Fibroblast of lung (primary cell): ENCODE measurements around the gene CWC25. TPM values are rescaled to one million over a fixed set of nuclear protein-coding genes. Genes with fewer than 3 reads are reported as not detected.

ENCODE experiments used
- DNase-seq, 2 donors: peaks; one replicate each; pipeline versions ENCODE4 v3.0.0 to v3.0.0-alpha.2; 2010; ENCODE audit warnings: low read depth in 2 of 2
- H2AFZ ChIP-seq: 2 replicates; pipeline ENCODE4 v1.5.1; 2012; ENCODE audit warnings: low read length, control low read depth, inconsistent platforms
- H3K27ac ChIP-seq: 2 replicates; pipeline ENCODE4 v1.5.1; 2011; ENCODE audit warnings: low read length, control low read depth; ENCODE audit not compliant: insufficient read depth
- H3K27me3 ChIP-seq: 2 replicates; pipeline ENCODE4 v1.5.1; 2011; ENCODE audit warnings: mild to moderate bottlenecking, low read length; ENCODE audit not compliant: control insufficient read depth, insufficient read depth
- H3K36me3 ChIP-seq: 2 replicates; pipeline ENCODE4 v1.5.1; 2011; ENCODE audit warnings: low read length; ENCODE audit not compliant: control insufficient read depth, insufficient read depth
- H3K4me1 ChIP-seq: 2 replicates; pipeline ENCODE4 v1.5.1; 2011; ENCODE audit warnings: low read length; ENCODE audit not compliant: control insufficient read depth, insufficient read depth; ENCODE audit errors: extremely low read depth
- H3K4me2 ChIP-seq: 2 replicates; pipeline ENCODE4 v1.5.1; 2011; ENCODE audit warnings: low read length, control low read depth; ENCODE audit not compliant: insufficient read depth; ENCODE audit errors: extremely low read depth
- H3K4me3 ChIP-seq, 4 experiments: fragments of 200-600 bp in 1 of 4; sonication (generic) in 1 of 4; replicated peaks in 1 of 4; 2 replicates each; pipeline ENCODE4 v1.5.1; 2011 to 2016; ENCODE audit warnings: low read length in 4 of 4, low read depth in 3 of 4, mild to moderate bottlenecking in 3 of 4, control low read depth in 2 of 4, inconsistent platforms in 1 of 4, mixed read lengths in 1 of 4; ENCODE audit not compliant: insufficient read depth in 1 of 4; ENCODE audit errors: control extremely low read depth in 1 of 4
- H3K79me2 ChIP-seq: 2 replicates; pipeline ENCODE4 v1.5.1; 2012; ENCODE audit warnings: mild to moderate bottlenecking, low read length, inconsistent platforms; ENCODE audit not compliant: control insufficient read depth, insufficient read depth
- H3K9ac ChIP-seq: 2 replicates; pipeline ENCODE4 v1.5.1; 2011; ENCODE audit warnings: mild to moderate bottlenecking, low read length, control low read depth; ENCODE audit not compliant: insufficient read depth
- H3K9me3 ChIP-seq: 2 replicates; pipeline ENCODE4 v1.5.1; 2012; ENCODE audit warnings: low read depth, low read length; ENCODE audit not compliant: control insufficient read depth, insufficient read depth
- H4K20me1 ChIP-seq: 2 replicates; pipeline ENCODE4 v1.5.1; 2011; ENCODE audit warnings: low read length; ENCODE audit not compliant: control insufficient read depth, insufficient read depth; ENCODE audit errors: extremely low read depth
- EZH2 ChIP-seq: IDR thresholded peaks from 2 replicates; pipeline ENCODE4 v1.5.1; 2012; ENCODE audit warnings: low read length, control low read depth, mild to moderate bottlenecking; ENCODE audit errors: missing control alignments
- polyA plus RNA-seq, 2 donors: library from polyadenylated mRNA; depleted of rRNA in 1 of 2; stranded (reverse) in 1 of 2; unstranded in 1 of 2; fragments of >200 nt; gene quantifications; 2 replicates each; pipeline ENCODE4 v1.2.1, GENCODE V29; 2011 to 2012; ENCODE audit warnings: missing spikeins in 1 of 2
- total RNA-seq: library from RNA; depleted of rRNA; stranded (reverse); fragments of >200 nt; gene quantifications from 2 replicates; pipeline ENCODE4 v1.2.1, GENCODE V29; 2014

The CWC25 gene
- total and polyA plus RNA-seq, 2 donors (not counting 1 experiment from before 2014, with no cell fraction given), result 10.9 to 14.4 TPM

DNA sequence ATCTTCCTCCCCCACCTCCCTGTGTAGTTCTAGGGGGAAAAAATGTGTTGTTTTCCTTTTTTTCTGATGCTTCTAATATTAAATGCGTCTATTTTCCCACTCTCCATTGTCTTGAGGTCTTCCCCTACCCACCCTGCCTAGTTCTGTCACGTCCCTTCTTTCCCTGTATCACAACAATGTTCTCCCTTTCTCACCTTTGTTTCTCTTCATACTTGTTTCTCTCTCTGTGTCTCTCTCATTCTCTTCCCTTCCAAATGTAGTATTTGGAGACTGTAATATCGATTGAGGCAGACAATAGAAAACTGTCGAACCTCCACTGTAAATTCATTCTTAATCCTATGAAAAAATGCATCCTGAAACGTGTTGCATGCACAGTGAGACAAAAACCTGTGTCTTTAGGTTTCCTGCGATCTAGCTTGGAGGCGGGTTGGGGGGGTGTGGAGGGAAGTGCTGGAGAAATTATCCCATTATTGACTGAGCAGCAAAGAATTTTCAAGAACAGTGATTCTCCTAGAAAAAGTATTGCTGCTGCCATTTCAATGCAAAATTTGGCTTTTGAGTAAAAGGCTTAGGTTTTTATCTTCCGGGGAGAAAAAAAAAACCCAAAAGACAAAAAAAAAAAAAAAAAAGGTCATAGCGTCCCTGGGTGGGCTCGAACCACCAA is 73.8 kb downstream of the CWC25 start:
- H2AFZ ChIP-seq, result no peak overlapping the region

More for the DNA sequence above, 73.8 kb downstream of the CWC25 start:
- Histone ChIP-seq H3K4me2 (peak overlapping the region; percentile 79), H3K9ac (no peak overlapping the region), H3K4me1 (peaks cover 5% of the 10 kb centered on the region), H3K4me3 (peak overlapping the region; percentile 20 to 81 (median 46)), H3K79me2 (peaks cover 38% of the 10 kb centered on the region), H3K36me3 (peaks cover 5% of the 10 kb centered on the region), H3K27me3 (no peaks in the 10 kb centered on the region), H3K27ac (no peak overlapping the region), H3K9me3 (no peaks in the 10 kb centered on the region), H4K20me1 (no peaks in the 10 kb centered on the region)
- no peak for TF ChIP-seq EZH2
- no peak for DNase-seq

Other genes starting within 250 kb of the CWC25 start
- gene SRCIN1, start 219.4 kb downstream of the CWC25 start, total RNA-seq, result under 0.01 TPM in 1 of 2 replicates, not detected in the other
- gene SRCIN1, start 219.4 kb downstream of the CWC25 start, polyA plus RNA-seq, result not detected in 2 replicates
- gene EPOP, start 150.4 kb downstream of the CWC25 start, total RNA-seq, result 0.26 and 0.33 TPM in 2 replicates
- 0.14 and 0.24 TPM in 2 replicates for gene EPOP, start 150.4 kb downstream of the CWC25 start, polyA plus RNA-seq
- gene MLLT6, start 120.0 kb downstream of the CWC25 start, total RNA-seq, result 17.7 and 20.0 TPM in 2 replicates
- 14.3 and 15.4 TPM in 2 replicates for gene MLLT6, start 120.0 kb downstream of the CWC25 start, polyA plus RNA-seq
- gene CISD3, start 95.0 kb downstream of the CWC25 start, total RNA-seq, result 4.0 and 4.4 TPM in 2 replicates
- gene CISD3, start 95.0 kb downstream of the CWC25 start, polyA plus RNA-seq, result 5.7 and 7.6 TPM in 2 replicates
- gene PCGF2, start 77.0 kb downstream of the CWC25 start, total RNA-seq, result 2.3 and 4.0 TPM in 2 replicates
- gene PCGF2, start 77.0 kb downstream of the CWC25 start, polyA plus RNA-seq, result 8.0 and 10.5 TPM in 2 replicates
- 215 and 299 TPM in 2 replicates for gene PSMB3, start 72.6 kb downstream of the CWC25 start, total RNA-seq
- gene PSMB3, start 72.6 kb downstream of the CWC25 start, polyA plus RNA-seq, result 210 and 334 TPM in 2 replicates
- gene PIP4K2B, start 25.8 kb downstream of the CWC25 start, total RNA-seq, result 38.5 and 43.8 TPM in 2 replicates
- gene PIP4K2B, start 25.8 kb downstream of the CWC25 start, polyA plus RNA-seq, result 30.6 and 33.5 TPM in 2 replicates
- 1,552 and 2,520 TPM in 2 replicates for gene RPL23, start 28.4 kb upstream of the CWC25 start, total RNA-seq
- gene RPL23, start 28.4 kb upstream of the CWC25 start, polyA plus RNA-seq, result 2,492 and 2,693 TPM in 2 replicates
- 58.8 and 79.8 TPM in 2 replicates for gene LASP1, start 44.7 kb upstream of the CWC25 start, total RNA-seq
- gene LASP1, start 44.7 kb upstream of the CWC25 start, polyA plus RNA-seq, result 159 and 208 TPM in 2 replicates
- under 0.01 and 0.17 TPM in 2 replicates for gene FBXO47, start 142.1 kb upstream of the CWC25 start, total RNA-seq
- gene FBXO47, start 142.1 kb upstream of the CWC25 start, polyA plus RNA-seq, result 0.05 TPM in 1 of 2 replicates, not detected in the other